ENCODE results near the gene RS1.

Gene RS1

GRCh38 chrX:18672008-18672407 lies at the start of gene RS1:
TSS of gene RS1 (minus strand) at chrX:18672108. CDS start at chrX:18672068, 40 bp downstream.
- no peak within 1 kb of the TSS for H3K9ac ChIP-seq (ENCODE audit: low read length)
- TF ChIP-seq, protein P1, sequence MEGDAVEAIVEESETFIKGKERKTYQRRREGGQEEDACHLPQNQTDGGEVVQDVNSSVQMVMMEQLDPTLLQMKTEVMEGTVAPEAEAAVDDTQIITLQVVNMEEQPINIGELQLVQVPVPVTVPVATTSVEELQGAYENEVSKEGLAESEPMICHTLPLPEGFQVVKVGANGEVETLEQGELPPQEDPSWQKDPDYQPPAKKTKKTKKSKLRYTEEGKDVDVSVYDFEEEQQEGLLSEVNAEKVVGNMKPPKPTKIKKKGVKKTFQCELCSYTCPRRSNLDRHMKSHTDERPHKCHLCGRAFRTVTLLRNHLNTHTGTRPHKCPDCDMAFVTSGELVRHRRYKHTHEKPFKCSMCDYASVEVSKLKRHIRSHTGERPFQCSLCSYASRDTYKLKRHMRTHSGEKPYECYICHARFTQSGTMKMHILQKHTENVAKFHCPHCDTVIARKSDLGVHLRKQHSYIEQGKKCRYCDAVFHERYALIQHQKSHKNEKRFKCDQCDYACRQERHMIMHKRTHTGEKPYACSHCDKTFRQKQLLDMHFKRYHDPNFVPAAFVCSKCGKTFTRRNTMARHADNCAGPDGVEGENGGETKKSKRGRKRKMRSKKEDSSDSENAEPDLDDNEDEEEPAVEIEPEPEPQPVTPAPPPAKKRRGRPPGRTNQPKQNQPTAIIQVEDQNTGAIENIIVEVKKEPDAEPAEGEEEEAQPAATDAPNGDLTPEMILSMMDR (IDR thresholded peaks at IDR 0.05; ENCODE audit: low read depth, low read length) = no peak
- TF ChIP-seq EZH2phosphoT487 (IDR thresholded peaks at IDR 0.05; ENCODE audit: low read depth) = no peak

GRCh38 chrX:18719852-18720251 lies 47.9 kb upstream of the RS1 start:
- Histone ChIP-seq H4K20me1 (ENCODE audit: insufficient read depth, low read length) (no peaks in the 10 kb centered on the region), H3K4me2 (ENCODE audit: low read length) (no peak overlapping the region), H3K9me3 (ENCODE audit: insufficient read depth, low read length) (no peaks in the 10 kb centered on the region), H2AFZ (ENCODE audit: low read depth, low read length) (no peak overlapping the region), H3K36me3 (replicated peaks; ENCODE audit: low read depth, low read length) (no peaks in the 10 kb centered on the region), H3K27ac (ENCODE audit: low read length) (no peak overlapping the region), H3K4me3 (ENCODE audit: low read length) (no peak overlapping the region), H3K4me1 (ENCODE audit: low read length) (no peaks in the 10 kb centered on the region), H3K79me2 (ENCODE audit: low read length) (no peaks in the 10 kb centered on the region), H3K27me3 (ENCODE audit: low read depth, low read length) (no peaks in the 10 kb centered on the region), H3K9ac (ENCODE audit: low read length) (no peak overlapping the region)
- TF ChIP-seq EZH2phosphoT487 (IDR thresholded peaks at IDR 0.05; ENCODE audit: low read depth) = no peak
- TF ChIP-seq, protein P1 (IDR thresholded peaks at IDR 0.05; ENCODE audit: low read depth, low read length) = no peak

More at GRCh38 chrX:18672008-18672407, at the start of gene RS1:
- H2AFZ ChIP-seq (ENCODE audit: low read depth, low read length) = no peak within 1 kb of the TSS
- H3K27ac ChIP-seq (ENCODE audit: low read length) = no peak within 1 kb of the TSS
- H3K4me3 ChIP-seq (ENCODE audit: low read length) = no peak within 1 kb of the TSS
- no peak within 1 kb of the TSS for H3K4me2 ChIP-seq (ENCODE audit: low read length)
- H3K27me3 ChIP-seq (ENCODE audit: low read depth, low read length) = no peaks in the 10 kb centered on the region
- H3K36me3 ChIP-seq (replicated peaks; ENCODE audit: low read depth, low read length) = no peaks in the 10 kb centered on the region
- H3K9me3 ChIP-seq (ENCODE audit: insufficient read depth, low read length) = no peaks in the 10 kb centered on the region
- H4K20me1 ChIP-seq (ENCODE audit: insufficient read depth, low read length) = no peaks in the 10 kb centered on the region
- peaks cover 6% of the 10 kb centered on the region for H3K4me1 ChIP-seq (ENCODE audit: low read length)
- no peaks in the 10 kb centered on the region for H3K79me2 ChIP-seq (ENCODE audit: low read length)

GRCh38 chrX:18714910-18715309 lies 43.0 kb upstream of the RS1 start:
- no peak overlapping the region for H3K4me2 ChIP-seq (ENCODE audit: low read length)
- no peak overlapping the region for H2AFZ ChIP-seq (ENCODE audit: low read depth, low read length)
- H3K79me2 ChIP-seq (ENCODE audit: low read length) = no peaks in the 10 kb centered on the region
- no peaks in the 10 kb centered on the region for H4K20me1 ChIP-seq (ENCODE audit: insufficient read depth, low read length)
- no peaks in the 10 kb centered on the region for H3K4me1 ChIP-seq (ENCODE audit: low read length)
- no peak for TF ChIP-seq EZH2phosphoT487 (IDR thresholded peaks at IDR 0.05; ENCODE audit: low read depth)
- TF ChIP-seq, protein P1 (IDR thresholded peaks at IDR 0.05; ENCODE audit: low read depth, low read length) = no peak
- H3K4me3 ChIP-seq (ENCODE audit: low read length) = no peak overlapping the region
- H3K9me3 ChIP-seq (ENCODE audit: insufficient read depth, low read length) = no peaks in the 10 kb centered on the region
- no peaks in the 10 kb centered on the region for H3K27me3 ChIP-seq (ENCODE audit: low read depth, low read length)
- H3K9ac ChIP-seq (ENCODE audit: low read length) = no peak overlapping the region
- H3K36me3 ChIP-seq (replicated peaks; ENCODE audit: low read depth, low read length) = no peaks in the 10 kb centered on the region
- no peak overlapping the region for H3K27ac ChIP-seq (ENCODE audit: low read length)

GRCh38 chrX:18709833-18710232 lies 37.9 kb upstream of the RS1 start:
- Histone ChIP-seq H2AFZ (ENCODE audit: low read depth, low read length) (no peak overlapping the region), H3K4me3 (ENCODE audit: low read length) (no peak overlapping the region), H3K9me3 (ENCODE audit: insufficient read depth, low read length) (no peaks in the 10 kb centered on the region), H3K9ac (ENCODE audit: low read length) (no peak overlapping the region), H3K36me3 (replicated peaks; ENCODE audit: low read depth, low read length) (no peaks in the 10 kb centered on the region), H3K4me1 (ENCODE audit: low read length) (no peaks in the 10 kb centered on the region), H3K4me2 (ENCODE audit: low read length) (no peak overlapping the region), H3K27ac (ENCODE audit: low read length) (no peak overlapping the region), H3K79me2 (ENCODE audit: low read length) (no peaks in the 10 kb centered on the region), H4K20me1 (ENCODE audit: insufficient read depth, low read length) (no peaks in the 10 kb centered on the region), H3K27me3 (ENCODE audit: low read depth, low read length) (peaks cover 8% of the 10 kb centered on the region; the same call in 1 of the 2 replicates)
- TF ChIP-seq, protein P1 (IDR thresholded peaks at IDR 0.05; ENCODE audit: low read depth, low read length) = no peak
- TF ChIP-seq EZH2phosphoT487 (IDR thresholded peaks at IDR 0.05; ENCODE audit: low read depth) = no peak
